OCI-LY1 (cell line): ENCODE measurements around the gene SDHA.
A peak's percentile ranks its signal among the peaks of the same experiment; 100 is the strongest.
"Not testable (repeated sequence)": the region's sequence is repeated elsewhere in the genome, so short reads cannot be mapped to it uniquely, and the experiment has no call there.

ENCODE experiments used
- H2AFZ ChIP-seq: fragments of 200-600 bp; sonication (generic), shearing (Covaris generic); 2 replicates; pipeline ENCODE4 v1.6.0; 2014; ENCODE audit warnings: antibody characterized with exemption, mild to moderate bottlenecking, low read length
- H3F3A ChIP-seq: fragments of 200-600 bp; sonication (generic), shearing (Covaris generic); 2 replicates; pipeline ENCODE4 v1.6.0; 2014; ENCODE audit warnings: mild to moderate bottlenecking, antibody characterized with exemption, low read length, moderate library complexity; ENCODE audit not compliant: insufficient read depth
- H3K27ac ChIP-seq: fragments of 200-600 bp; sonication (generic); 2 replicates; pipeline ENCODE4 v1.5.1; 2014; ENCODE audit warnings: low read length, mixed run types, mild to moderate bottlenecking, low read depth; ENCODE audit not compliant: poor library complexity, severe bottlenecking
- H3K27me3 ChIP-seq: fragments of 200-600 bp; sonication (generic); 2 replicates; pipeline ENCODE4 v1.6.0; 2014; ENCODE audit warnings: antibody characterized with exemption, mild to moderate bottlenecking, low read length, moderate library complexity; ENCODE audit not compliant: insufficient read depth
- H3K36me3 ChIP-seq: fragments of 200-600 bp; sonication (generic); 2 replicates; pipeline ENCODE4 v1.6.1; 2014; ENCODE audit warnings: mild to moderate bottlenecking, antibody characterized with exemption, low read length, moderate library complexity, mixed read lengths; ENCODE audit not compliant: insufficient read depth
- H3K4me1 ChIP-seq: fragments of 200-600 bp; sonication (generic); 2 replicates; pipeline ENCODE4 v1.5.1; 2014; ENCODE audit warnings: mild to moderate bottlenecking, low read length, moderate library complexity; ENCODE audit not compliant: insufficient read depth, severe bottlenecking
- H3K4me2 ChIP-seq: fragments of 200-600 bp; sonication (generic), shearing (Covaris generic); 2 replicates; pipeline ENCODE4 v1.6.1; 2014; ENCODE audit warnings: low read length
- H3K4me3 ChIP-seq: fragments of 200-600 bp; sonication (generic); 2 replicates; pipeline ENCODE4 v1.5.1; 2014; ENCODE audit warnings: low read length, low read depth, mild to moderate bottlenecking, mixed read lengths; ENCODE audit not compliant: poor library complexity, severe bottlenecking
- H3K79me2 ChIP-seq: fragments of 200-600 bp; shearing (Covaris generic); 2 replicates; pipeline ENCODE4 v1.6.1; 2016; ENCODE audit warnings: mixed run types, low read length, mixed read lengths; ENCODE audit not compliant: insufficient read depth
- H3K9ac ChIP-seq: fragments of 200-600 bp; sonication (generic), shearing (Covaris generic); 2 replicates; pipeline ENCODE4 v1.6.1; 2014; ENCODE audit warnings: mild to moderate bottlenecking, low read length, mixed read lengths
- H3K9me2 ChIP-seq: fragments of 200-600 bp; sonication (generic), shearing (Covaris generic); 2 replicates; pipeline ENCODE4 v1.6.1; 2014; ENCODE audit warnings: low read depth, mild to moderate bottlenecking, low read length, mixed read lengths
- H3K9me3 ChIP-seq: fragments of 200-600 bp; shearing (Covaris generic); 2 replicates; pipeline ENCODE4 v1.6.1; 2014; ENCODE audit warnings: low read length, mixed read lengths
- H4K20me1 ChIP-seq: fragments of 200-600 bp; sonication (generic), shearing (Covaris generic); 2 replicates; pipeline ENCODE4 v1.6.0; 2016; ENCODE audit warnings: mild to moderate bottlenecking, low read length; ENCODE audit not compliant: insufficient read depth
- CTCF ChIP-seq: fragments of 200-600 bp; sonication (generic), shearing (Covaris generic); IDR thresholded peaks from 2 replicates; pipeline ENCODE4 v1.5.1; 2017; ENCODE audit warnings: mild to moderate bottlenecking, antibody characterized with exemption, low read length, moderate library complexity, mixed read lengths
- EZH2 ChIP-seq: fragments of 200-600 bp; sonication (generic), shearing (Covaris generic); IDR thresholded peaks from 2 replicates; pipeline ENCODE4 v1.8.0; 2017; ENCODE audit warnings: borderline replicate concordance, mixed run types, mild to moderate bottlenecking, antibody characterized with exemption, low read length, moderate library complexity, mixed read lengths

Gene SDHA

GRCh38 chr5:252546-252945, 34.4 kb downstream of the SDHA start:
- Histone ChIP-seq H3K27me3 (no peaks in the 10 kb centered on the region), H4K20me1 (no peaks in the 10 kb centered on the region), H3K4me2 (no peak overlapping the region), H3K9me2 (no peaks in the 10 kb centered on the region), H3F3A (no peaks in the 10 kb centered on the region), H3K4me1 (peaks cover 7% of the 10 kb centered on the region), H3K4me3 (no peak overlapping the region), H3K9ac (no peak overlapping the region), H3K9me3 (no peaks in the 10 kb centered on the region), H3K79me2 (no peaks in the 10 kb centered on the region), H2AFZ (no peak overlapping the region), H3K27ac (peak overlapping the region; percentile 10), H3K36me3 (peaks cover 70% of the 10 kb centered on the region)
- no peak for TF ChIP-seq EZH2
- TF ChIP-seq CTCF, result no peak

- H3K4me3 ChIP-seq, H3K9me3 ChIP-seq, H3K9me2 ChIP-seq, H3K27me3 ChIP-seq, H3K9ac ChIP-seq, H3K4me2 ChIP-seq, H3K27ac ChIP-seq, H3K79me2 ChIP-seq, H2AFZ ChIP-seq, H3F3A ChIP-seq, H4K20me1 ChIP-seq, H3K4me1 ChIP-seq: not testable (repeated sequence)
- peaks cover 58% of the 10 kb centered on the region for H3K36me3 ChIP-seq
These were observed 36.2 kb downstream of the SDHA start for GRCh38 chr5:254322-254721.

- not testable (repeated sequence) for H3K79me2 ChIP-seq, H3K4me3 ChIP-seq, H3K4me1 ChIP-seq, H3K9me3 ChIP-seq, H3K9ac ChIP-seq, H3K27ac ChIP-seq, H3K9me2 ChIP-seq, H2AFZ ChIP-seq, H3K4me2 ChIP-seq, H3F3A ChIP-seq, H4K20me1 ChIP-seq, H3K27me3 ChIP-seq
- peaks cover 57% of the 10 kb centered on the region for H3K36me3 ChIP-seq
These were observed 37.0 kb downstream of the SDHA start for GRCh38 chr5:255116-255515.

GRCh38 chr5:256347-256746, 38.2 kb downstream of the SDHA start:
- not testable (repeated sequence) for H3K4me3 ChIP-seq, H3K9me3 ChIP-seq, H2AFZ ChIP-seq, H3K4me2 ChIP-seq, H3K9me2 ChIP-seq, H3K79me2 ChIP-seq, H3K4me1 ChIP-seq, H3K9ac ChIP-seq, H3K27ac ChIP-seq, H3F3A ChIP-seq, H3K27me3 ChIP-seq, H4K20me1 ChIP-seq
- peaks cover 55% of the 10 kb centered on the region for H3K36me3 ChIP-seq

- H3K9ac ChIP-seq, result no peak overlapping the region
- H3K9me3 ChIP-seq, result no peaks in the 10 kb centered on the region
- H4K20me1 ChIP-seq, result no peaks in the 10 kb centered on the region
- no peaks in the 10 kb centered on the region for H3K9me2 ChIP-seq
- peaks cover 47% of the 10 kb centered on the region for H3K36me3 ChIP-seq
- H3K79me2 ChIP-seq, result no peaks in the 10 kb centered on the region
- no peak overlapping the region for H3K27ac ChIP-seq
- TF ChIP-seq EZH2 (no peak), CTCF (no peak)
- H3K4me3 ChIP-seq, result no peak overlapping the region
- no peaks in the 10 kb centered on the region for H3K27me3 ChIP-seq
- peaks cover 3% of the 10 kb centered on the region for H3K4me1 ChIP-seq
- H3F3A ChIP-seq, result no peaks in the 10 kb centered on the region
- H3K4me2 ChIP-seq, result no peak overlapping the region
- no peak overlapping the region for H2AFZ ChIP-seq
These were observed 39.0 kb downstream of the SDHA start for GRCh38 chr5:257148-257547.

GRCh38 chr5:263275-263974, 45.3 kb downstream of the SDHA start:
- not testable (repeated sequence) for H3K9ac ChIP-seq, H4K20me1 ChIP-seq, H3F3A ChIP-seq, H2AFZ ChIP-seq, H3K4me1 ChIP-seq, H3K9me3 ChIP-seq, H3K4me2 ChIP-seq, H3K79me2 ChIP-seq, H3K27me3 ChIP-seq, H3K9me2 ChIP-seq, H3K4me3 ChIP-seq, H3K27ac ChIP-seq
- H3K36me3 ChIP-seq, result peaks cover 16% of the 10 kb centered on the region
